ENCODE measurements around the gene MATK.

The MATK gene

GRCh38 chr19:3785451-3785937 lies 687 bp downstream of the MATK start:
- peak; percentile 44 for DNase-seq

- no peak for DNase-seq
Measured at GRCh38 chr19:3784607-3785450, 1.4 kb downstream of the MATK start.

- DNase-seq, result peak; percentile 58
Measured at GRCh38 chr19:3783660-3784584, 2.3 kb downstream of the MATK start.

- DNase-seq, result no peak
Measured at GRCh38 chr19:3782903-3783302, 3.3 kb downstream of the MATK start.

GRCh38 chr19:3782330-3782729 lies 3.9 kb downstream of the MATK start:
- DNase-seq, result no peak

- no peak for DNase-seq
Measured at GRCh38 chr19:3781603-3782002, 4.6 kb downstream of the MATK start.

- no peak for DNase-seq
Measured at GRCh38 chr19:3780786-3781304, 5.3 kb downstream of the MATK start.

GRCh38 chr19:3778899-3779723 lies 7.1 kb downstream of the MATK start:
- DNase-seq, result no peak

- DNase-seq, result no peak
Measured at GRCh38 chr19:3778104-3778867, 7.9 kb downstream of the MATK start.

GRCh38 chr19:3776479-3777040 lies 9.6 kb downstream of the MATK start:
- DNase-seq, result no peak

- no peak for DNase-seq
Measured at GRCh38 chr19:3775831-3776230, 10.3 kb downstream of the MATK start.

- no peak for DNase-seq
Measured at GRCh38 chr19:3775374-3775711, 10.8 kb downstream of the MATK start.

GRCh38 chr19:3774621-3775373 lies 11.4 kb downstream of the MATK start:
- no peak for DNase-seq

- DNase-seq, result no peak
Measured at GRCh38 chr19:3773814-3774515, 12.2 kb downstream of the MATK start.

- DNase-seq, result no peak
Measured at GRCh38 chr19:3771906-3772455, 14.2 kb downstream of the MATK start, which contains the start of gene RAX2. RAX2 (minus strand) TSS chr19:3772228; CDS start chr19:3771742, 486 bp downstream.

GRCh38 chr19:3771000-3771905 lies 14.9 kb downstream of the MATK start:
- no peak for DNase-seq

GRCh38 chr19:3770136-3770999 lies 15.8 kb downstream of the MATK start:
- no peak for DNase-seq

Data from stimulated activated CD4-positive, alpha-beta T cell treated with anti-CD3 and anti-CD28 coated beads, Interleukin-4, amount 100 ng/mL, for 1 hour (primary cell).